ENCODE data around the gene SYNE3.

GRCh38 chr14:95535226-95536021, 19.0 kb upstream of the SYNE3 start:
- TF ChIP-seq CTCF (IDR thresholded peaks at IDR 0.05) (no peak), POLR2A (IDR thresholded peaks at IDR 0.05) (no peak)
